ENCODE measurements around the gene B4GALT7.

Gene B4GALT7

GRCh38 chr5:177594071-177594470, 5.9 kb upstream of the B4GALT7 start:
- no peak for DNase-seq

GRCh38 chr5:177595026-177595585, 4.8 kb upstream of the B4GALT7 start:
- DNase-seq = no peak

GRCh38 chr5:177595991-177596774, 3.7 kb upstream of the B4GALT7 start:
- DNase-seq = no peak

- DNase-seq = no peak
Measured at GRCh38 chr5:177596775-177597238, 3.1 kb upstream of the B4GALT7 start.

GRCh38 chr5:177598477-177598876, 1.5 kb upstream of the B4GALT7 start:
- DNase-seq = no peak

GRCh38 chr5:177600508-177601018, 631 bp downstream of the B4GALT7 start:
- no peak for DNase-seq

- no peak for DNase-seq
Measured at GRCh38 chr5:177601126-177601525, 1.2 kb downstream of the B4GALT7 start.

- no peak for DNase-seq
Measured at GRCh38 chr5:177601577-177602457, 1.9 kb downstream of the B4GALT7 start.

- no peak for DNase-seq
Measured at GRCh38 chr5:177602458-177602830, 2.5 kb downstream of the B4GALT7 start.

GRCh38 chr5:177603631-177604030, 3.7 kb downstream of the B4GALT7 start:
- no peak for DNase-seq

- no peak for DNase-seq
Measured at GRCh38 chr5:177604116-177604521, 4.2 kb downstream of the B4GALT7 start.

GRCh38 chr5:177604656-177605055, 4.7 kb downstream of the B4GALT7 start:
- no peak for DNase-seq

- DNase-seq = no peak
Measured at GRCh38 chr5:177605078-177605477, 5.1 kb downstream of the B4GALT7 start.

- DNase-seq = no peak
Measured at GRCh38 chr5:177605667-177606066, 5.7 kb downstream of the B4GALT7 start.

GRCh38 chr5:177606071-177607051, 6.4 kb downstream of the B4GALT7 start:
- DNase-seq = no peak

GRCh38 chr5:177607115-177607451, 7.2 kb downstream of the B4GALT7 start:
- no peak for DNase-seq

- DNase-seq = peak; percentile 23
Measured at GRCh38 chr5:177607452-177608192, 7.7 kb downstream of the B4GALT7 start.

GRCh38 chr5:177608243-177609075, 8.5 kb downstream of the B4GALT7 start:
- DNase-seq = no peak

GRCh38 chr5:177609076-177610059, 9.4 kb downstream of the B4GALT7 start:
- no peak for DNase-seq

All from GDM1 (cell line).